B cell (primary cell): ENCODE data around the gene MET. TPM values are rescaled to one million over a fixed set of nuclear protein-coding genes. Genes with fewer than 3 reads are reported as not detected.

Experiments used
- ATAC-seq: fragments of 200-7000 bp; cut with Tn5 transposase; one replicate; pipeline ENCODE4 v1.10.0; 2021; ENCODE audit warnings: low read depth, mild to moderate bottlenecking, moderate number of reproducible peaks, moderate library complexity
- CTCF ChIA-PET: fragments of 350-600 bp; sonication (Branson Sonifier 250); formaldehyde crosslinking; loops from one replicate; lab custom pipeline; 2021; ENCODE audit warnings: antibody characterized with exemption, inconsistent platforms; lab: Charles Lee
- POLR2A ChIA-PET: fragments of 350-600 bp; sonication (Branson Sonifier 250); formaldehyde crosslinking; loops from one replicate; lab custom pipeline; 2021; ENCODE audit warnings: antibody characterized with exemption; lab: Charles Lee
- DNase-seq: peaks from one replicate; pipeline ENCODE4 v3.0.0; 2013
- H2AFZ ChIP-seq: 2 replicates; pipeline ENCODE4 v1.6.1; 2012; ENCODE audit warnings: mild to moderate bottlenecking, low read depth, low read length; ENCODE audit not compliant: insufficient read depth, poor library complexity, severe bottlenecking
- H3K27ac ChIP-seq, 2 donors: 1 replicate in 1 of 2; 2 replicates in 1 of 2; pipeline ENCODE4 v1.5.1; 2012 to 2013; ENCODE audit warnings: low read length in 2 of 2, mild to moderate bottlenecking in 2 of 2, moderate library complexity in 1 of 2
- H3K27me3 ChIP-seq, 4 experiments: fragments of 200-600 bp in 1 of 4; sonication (generic) in 1 of 4; replicated peaks in 1 of 4; 1 replicate in 2 of 4; 2 replicates in 2 of 4; pipeline versions ENCODE4 v1.6.1 to v1.7.0; 2013 to 2016; ENCODE audit warnings: low read length in 3 of 4, mild to moderate bottlenecking in 2 of 4, mixed read lengths in 1 of 4, moderate library complexity in 1 of 4; ENCODE audit not compliant: insufficient read depth in 4 of 4, control insufficient read depth in 3 of 4; ENCODE audit errors: control extremely low read depth in 1 of 4
- H3K36me3 ChIP-seq, 2 experiments: replicated peaks in 1 of 2; 1 replicate in 1 of 2; 2 replicates in 1 of 2; pipeline versions ENCODE4 v1.6.1 to v1.7.1; 2013; ENCODE audit warnings: low read length in 1 of 2; ENCODE audit not compliant: insufficient read depth in 2 of 2, control insufficient read depth in 1 of 2; ENCODE audit errors: control extremely low read depth in 1 of 2, extremely low read depth in 1 of 2
- H3K4me1 ChIP-seq, 2 donors: fragments of 200-600 bp in 1 of 2; sonication (generic) in 1 of 2; 1 replicate in 1 of 2; 2 replicates in 1 of 2; pipeline versions ENCODE4 v1.5.1 to v1.6.1; 2013 to 2017; ENCODE audit warnings: low read length in 2 of 2; ENCODE audit not compliant: control insufficient read depth in 2 of 2, insufficient read depth in 2 of 2
- H3K4me2 ChIP-seq: replicated peaks from 2 replicates; pipeline ENCODE3; 2012; ENCODE audit warnings: mild to moderate bottlenecking, low read depth, low read length; ENCODE audit not compliant: poor library complexity, severe bottlenecking
- H3K4me3 ChIP-seq, 5 experiments: fragments of 200-600 bp in 1 of 5; sonication (generic) in 1 of 5; 1 replicate in 3 of 5; 2 replicates in 2 of 5; pipeline versions ENCODE4 v1.5.1 to v1.7.0; 2011 to 2016; ENCODE audit warnings: low read length in 4 of 5, mild to moderate bottlenecking in 4 of 5, low read depth in 2 of 5, control low read depth in 1 of 5, moderate library complexity in 1 of 5; ENCODE audit not compliant: insufficient read depth in 1 of 5; ENCODE audit errors: control extremely low read depth in 1 of 5, extremely low read depth in 1 of 5
- H3K79me2 ChIP-seq: fragments of 200-600 bp; sonication (generic); one replicate; pipeline ENCODE4 v1.6.0; 2016; ENCODE audit warnings: low read length; ENCODE audit not compliant: control insufficient read depth, insufficient read depth
- H3K9ac ChIP-seq: fragments of 200-600 bp; sonication (generic); 2 replicates; pipeline ENCODE4 v1.6.1; 2017; ENCODE audit warnings: mild to moderate bottlenecking, low read length, moderate library complexity
- H3K9me3 ChIP-seq, 3 donors: one replicate each; pipeline versions ENCODE4 v1.6.1 to v1.7.1; 2013; ENCODE audit warnings: low read length in 2 of 3; ENCODE audit not compliant: control insufficient read depth in 2 of 3, insufficient read depth in 1 of 3; ENCODE audit errors: control extremely low read depth in 1 of 3
- H4K20me1 ChIP-seq: 2 replicates; pipeline ENCODE4 v1.6.0; 2012; ENCODE audit warnings: mild to moderate bottlenecking, low read length; ENCODE audit not compliant: insufficient read depth, control insufficient read depth, poor library complexity, severe bottlenecking
- H3K27ac Mint-ChIP-seq: one replicate; pipeline ENCODE4 v1.8.0; 2021; ENCODE audit warnings: mixed read lengths
- H3K27me3 Mint-ChIP-seq: one replicate; pipeline ENCODE4 v1.8.0; 2021; ENCODE audit warnings: mixed read lengths
- H3K4me1 Mint-ChIP-seq: one replicate; pipeline ENCODE4 v1.8.0; 2021; ENCODE audit warnings: mixed read lengths
- H3K4me3 Mint-ChIP-seq: one replicate; pipeline ENCODE4 v1.8.0; 2021; ENCODE audit warnings: mixed read lengths
- H3K9me3 Mint-ChIP-seq: one replicate; pipeline ENCODE4 v1.8.0; 2022; ENCODE audit warnings: mixed read lengths; ENCODE audit not compliant: insufficient read depth
- EZH2 ChIP-seq: IDR thresholded peaks from 2 replicates; pipeline ENCODE4 v1.6.1; 2012; ENCODE audit warnings: borderline replicate concordance, low read depth, mild to moderate bottlenecking, moderate library complexity, low read length; ENCODE audit not compliant: insufficient read depth, poor library complexity, severe bottlenecking
- WGBS: methylation state at CpG from one replicate; pipeline ENCODE4 v1.1.5; 2013; ENCODE audit warnings: missing lambda C conversion rate; ENCODE audit not compliant: insufficient coverage; 5-methylcytosine and 5-hydroxymethylcytosine counted together
- intact Hi-C: fragments of 100-400 bp; cut with micrococcal nuclease; formaldehyde crosslinking; loops from one replicate; pipeline ENCODE4 v1.10.0; 2022
- polyA plus RNA-seq: library from polyadenylated mRNA; depleted of rRNA; stranded (reverse); fragments of >200 nt; gene quantifications from 2 replicates; pipeline ENCODE4 v1.2.3, GENCODE V29; 2012
- total RNA-seq, 2 donors: library from RNA; stranded (reverse); fragments of 120-200 nt in 1 of 2; gene quantifications; 1 replicate in 1 of 2; 2 replicates in 1 of 2; pipeline versions ENCODE4 v1.2.3 to v1.2.4, GENCODE V29; 2013 to 2022
- TF ChIP-seq, protein P1 (sequence below): fragments of 200-600 bp; IDR thresholded peaks from one replicate; pipeline ENCODE4 v1.8.0; 2022; ENCODE audit warnings: antibody characterized with exemption, mild to moderate bottlenecking

The MET gene
- total and polyA plus RNA-seq, 2 donors (not counting 1 experiment from before 2014, with no cell fraction given): 0.03 to 0.59 TPM

GRCh38 chr7:116740755-116741462 lies 68.9 kb downstream of the MET start:
- H3K79me2 ChIP-seq: no peaks in the 10 kb centered on the region
- Mint-ChIP-seq H3K27me3 (peaks cover 22% of the 10 kb centered on the region), H3K4me1 (no peaks in the 10 kb centered on the region), H3K27ac (no peak overlapping the region), H3K9me3 (no peaks in the 10 kb centered on the region), H3K4me3 (no peak overlapping the region)
- H3K9ac ChIP-seq: no peak overlapping the region
- no peak overlapping the region for H3K27ac ChIP-seq
- CTCF ChIA-PET: no interaction called here
- POLR2A ChIA-PET: no interaction called here
- peaks cover 0 to 9% (median 4%) of the 10 kb centered on the region in 4 experiments for H3K27me3 ChIP-seq
- no peaks in the 10 kb centered on the region for H3K36me3 ChIP-seq
- H3K4me2 ChIP-seq: no peak overlapping the region
- H2AFZ ChIP-seq: no peak overlapping the region
- H3K4me3 ChIP-seq: no peak overlapping the region
- intact Hi-C loops: no loop called here
- no peaks in the 10 kb centered on the region for H3K9me3 ChIP-seq
- TF ChIP-seq EZH2: no peak
- TF ChIP-seq, protein P1, sequence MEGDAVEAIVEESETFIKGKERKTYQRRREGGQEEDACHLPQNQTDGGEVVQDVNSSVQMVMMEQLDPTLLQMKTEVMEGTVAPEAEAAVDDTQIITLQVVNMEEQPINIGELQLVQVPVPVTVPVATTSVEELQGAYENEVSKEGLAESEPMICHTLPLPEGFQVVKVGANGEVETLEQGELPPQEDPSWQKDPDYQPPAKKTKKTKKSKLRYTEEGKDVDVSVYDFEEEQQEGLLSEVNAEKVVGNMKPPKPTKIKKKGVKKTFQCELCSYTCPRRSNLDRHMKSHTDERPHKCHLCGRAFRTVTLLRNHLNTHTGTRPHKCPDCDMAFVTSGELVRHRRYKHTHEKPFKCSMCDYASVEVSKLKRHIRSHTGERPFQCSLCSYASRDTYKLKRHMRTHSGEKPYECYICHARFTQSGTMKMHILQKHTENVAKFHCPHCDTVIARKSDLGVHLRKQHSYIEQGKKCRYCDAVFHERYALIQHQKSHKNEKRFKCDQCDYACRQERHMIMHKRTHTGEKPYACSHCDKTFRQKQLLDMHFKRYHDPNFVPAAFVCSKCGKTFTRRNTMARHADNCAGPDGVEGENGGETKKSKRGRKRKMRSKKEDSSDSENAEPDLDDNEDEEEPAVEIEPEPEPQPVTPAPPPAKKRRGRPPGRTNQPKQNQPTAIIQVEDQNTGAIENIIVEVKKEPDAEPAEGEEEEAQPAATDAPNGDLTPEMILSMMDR: no peak
- WGBS: 82% methylated on average over 4 of the region's 9 CpGs
- DNase-seq (no peak), ATAC-seq (no peak)
- H4K20me1 ChIP-seq: no peaks in the 10 kb centered on the region
- H3K4me1 ChIP-seq: no peaks in the 10 kb centered on the region

- Histone ChIP-seq H3K9me3 (no peaks in the 10 kb centered on the region), H3K4me1 (no peaks in the 10 kb centered on the region), H3K4me2 (no peak overlapping the region), H3K36me3 (no peaks in the 10 kb centered on the region), H3K9ac (no peak overlapping the region), H3K79me2 (no peaks in the 10 kb centered on the region), H2AFZ (no peak overlapping the region), H4K20me1 (no peaks in the 10 kb centered on the region), H3K27me3 (peaks cover 0 to 8% (median 4%) of the 10 kb centered on the region in 4 experiments), H3K4me3 (no peak overlapping the region), H3K27ac (no peak overlapping the region)
- Mint-ChIP-seq H3K4me3 (no peak overlapping the region), H3K9me3 (no peaks in the 10 kb centered on the region), H3K27me3 (peaks cover 22% of the 10 kb centered on the region), H3K27ac (no peak overlapping the region), H3K4me1 (no peaks in the 10 kb centered on the region)
- intact Hi-C loops: no loop called here
- TF ChIP-seq, protein P1: no peak
- no peak for TF ChIP-seq EZH2
- ATAC-seq (no peak), DNase-seq (no peak)
- 100% methylated on average over 1 of the region's 7 CpGs for WGBS
- CTCF ChIA-PET: no interaction called here
- POLR2A ChIA-PET: no interaction called here
These were observed 69.8 kb downstream of the MET start for GRCh38 chr7:116741625-116742316.
